ENCODE measurements around the gene GPC2.
"Not testable (repeated sequence)": the region's sequence is repeated elsewhere in the genome, so short reads cannot be mapped to it uniquely, and the experiment has no call there.

The GPC2 gene

GRCh38 chr7:100152404-100152803 is 24.8 kb downstream of the GPC2 start:
- no peak for DNase-seq (ENCODE audit: low read depth in 2 of 2)

GRCh38 chr7:100148559-100149328 is 28.4 kb downstream of the GPC2 start, which contains the start of gene LAMTOR4:
Gene LAMTOR4 (plus strand): TSS chr7:100148918. CDS start chr7:100148973, 55 bp downstream.
- peak; percentile 95 to 97 for DNase-seq (ENCODE audit: low read depth in 2 of 2)

- no peak for DNase-seq (ENCODE audit: low read depth in 2 of 2)
These were observed 29.0 kb downstream of the GPC2 start for GRCh38 chr7:100148225-100148558.

- no peak for DNase-seq (ENCODE audit: low read depth in 2 of 2)
These were observed 29.9 kb downstream of the GPC2 start for GRCh38 chr7:100147278-100147677.

GRCh38 chr7:100146350-100146749 is 30.8 kb downstream of the GPC2 start:
- not testable (repeated sequence) for DNase-seq (ENCODE audit: low read depth in 2 of 2)

- no peak for DNase-seq (ENCODE audit: low read depth in 2 of 2)
These were observed 34.7 kb downstream of the GPC2 start for GRCh38 chr7:100142461-100142860.

GRCh38 chr7:100141555-100141949 is 35.6 kb downstream of the GPC2 start:
- DNase-seq (ENCODE audit: low read depth in 2 of 2): no peak

- no peak for DNase-seq (ENCODE audit: low read depth in 2 of 2)
These were observed 39.1 kb downstream of the GPC2 start for GRCh38 chr7:100137851-100138760.

GRCh38 chr7:100132697-100133151 is 44.5 kb downstream of the GPC2 start:
- DNase-seq (ENCODE audit: low read depth in 2 of 2): peak in 1 of 2 donors; percentile 50

GRCh38 chr7:100132126-100132525 is 45.1 kb downstream of the GPC2 start:
- DNase-seq (ENCODE audit: low read depth in 2 of 2): no peak

- DNase-seq (ENCODE audit: low read depth in 2 of 2): peak; percentile 71 to 77
These were observed 46.4 kb downstream of the GPC2 start for GRCh38 chr7:100130608-100131453.

GRCh38 chr7:100130220-100130607 is 47.0 kb downstream of the GPC2 start:
- DNase-seq (ENCODE audit: low read depth in 2 of 2): not testable (repeated sequence)

- DNase-seq (ENCODE audit: low read depth in 2 of 2): no peak
These were observed 48.6 kb downstream of the GPC2 start for GRCh38 chr7:100128637-100128963.

GRCh38 chr7:100127866-100128636 is 49.1 kb downstream of the GPC2 start:
- no peak for DNase-seq (ENCODE audit: low read depth in 2 of 2)

GRCh38 chr7:100126931-100127865 is 50.0 kb downstream of the GPC2 start, which contains the start of gene MBLAC1:
Gene MBLAC1 (plus strand): TSS chr7:100126967. CDS start chr7:100127396, 429 bp downstream.
- peak; percentile 82 to 89 for DNase-seq (ENCODE audit: low read depth in 2 of 2)

- DNase-seq (ENCODE audit: low read depth in 2 of 2): no peak
These were observed 50.8 kb downstream of the GPC2 start for GRCh38 chr7:100126239-100126930.

- no peak for DNase-seq (ENCODE audit: low read depth in 2 of 2)
These were observed 52.6 kb downstream of the GPC2 start for GRCh38 chr7:100124301-100125230.

GRCh38 chr7:100122568-100122967 is 54.6 kb downstream of the GPC2 start:
- DNase-seq (ENCODE audit: low read depth in 2 of 2): no peak
